ENCODE data around the gene VDAC2.
"Not testable (repeated sequence)": the region's sequence is repeated elsewhere in the genome, so short reads cannot be mapped to it uniquely, and the experiment has no call there.

VDAC2 gene

DNA sequence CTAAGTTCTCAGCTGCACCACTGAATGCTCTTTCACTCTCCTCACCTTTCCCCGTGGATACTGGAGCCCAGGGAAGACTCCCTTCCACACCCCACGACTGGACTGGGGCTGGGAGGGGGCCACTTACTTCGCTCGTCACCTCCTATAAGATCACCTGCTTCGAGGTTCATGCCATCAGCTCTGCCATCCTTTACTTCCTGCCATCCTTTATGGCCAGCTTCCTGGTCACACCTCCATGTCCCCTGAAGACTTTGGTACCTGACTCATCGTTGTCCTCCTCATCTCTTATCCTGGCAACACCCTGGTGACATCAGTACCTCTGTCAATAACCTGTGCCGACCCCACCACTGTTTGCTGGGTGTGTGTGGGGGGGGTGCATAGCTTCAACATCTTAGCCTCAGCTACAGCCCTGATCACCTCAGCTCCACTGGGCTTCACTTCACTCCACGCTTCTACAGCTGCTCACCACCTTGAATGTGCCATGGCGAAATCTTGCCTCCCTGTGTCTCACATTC is 8.7 kb upstream of the VDAC2 start:
- DNase-seq: no peak

GRCh38 chr10:75202321-75203045 is 8.1 kb upstream of the VDAC2 start:
- DNase-seq: no peak

DNA sequence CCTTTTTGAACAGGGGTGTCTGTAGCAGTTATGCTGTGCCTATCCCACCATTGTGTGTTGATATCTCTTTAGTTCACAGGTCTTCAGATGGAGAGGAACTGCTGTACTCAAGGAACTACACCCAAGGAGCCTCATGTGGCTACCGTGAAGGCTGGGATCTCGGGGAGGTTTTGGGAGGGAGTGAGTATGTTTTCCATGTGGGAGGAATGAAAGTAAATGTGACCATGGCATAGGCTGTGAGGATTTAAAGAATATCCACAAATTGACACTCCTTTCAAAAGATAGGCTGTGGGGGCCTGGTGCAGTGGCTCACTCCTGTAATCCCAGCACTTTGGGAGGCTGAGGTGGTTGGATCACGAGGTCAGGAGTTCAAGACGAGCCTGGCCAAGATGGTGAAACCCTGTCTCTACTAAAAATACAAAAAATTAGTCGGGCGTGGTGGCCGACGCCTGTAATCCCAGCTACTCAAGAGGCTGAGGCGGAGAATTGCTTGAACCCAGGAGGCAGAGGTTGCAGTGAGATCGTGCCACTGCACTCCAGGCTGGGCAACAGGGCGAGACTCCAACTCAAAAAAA is 7.5 kb upstream of the VDAC2 start:
- not testable (repeated sequence) for DNase-seq

DNA sequence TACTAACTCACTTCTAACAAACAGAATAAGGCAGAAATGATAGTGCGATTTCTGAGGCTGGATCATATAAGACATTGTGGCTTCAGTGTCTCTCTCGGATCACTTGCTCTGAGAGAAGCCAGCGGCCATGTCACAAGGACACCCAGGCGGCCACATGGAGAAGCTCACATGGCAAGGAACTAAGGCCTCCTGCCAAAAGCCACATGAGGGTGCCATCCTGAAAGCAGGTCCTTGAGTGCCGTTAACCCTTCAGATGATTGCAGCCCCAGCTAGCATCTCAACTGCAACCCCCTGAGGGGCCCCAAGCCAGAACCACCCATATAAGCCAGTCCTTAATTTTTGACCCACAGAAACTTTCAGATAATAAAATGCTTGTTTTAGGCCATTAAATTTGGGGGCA is 6.9 kb upstream of the VDAC2 start:
- DNase-seq: no peak

DNA sequence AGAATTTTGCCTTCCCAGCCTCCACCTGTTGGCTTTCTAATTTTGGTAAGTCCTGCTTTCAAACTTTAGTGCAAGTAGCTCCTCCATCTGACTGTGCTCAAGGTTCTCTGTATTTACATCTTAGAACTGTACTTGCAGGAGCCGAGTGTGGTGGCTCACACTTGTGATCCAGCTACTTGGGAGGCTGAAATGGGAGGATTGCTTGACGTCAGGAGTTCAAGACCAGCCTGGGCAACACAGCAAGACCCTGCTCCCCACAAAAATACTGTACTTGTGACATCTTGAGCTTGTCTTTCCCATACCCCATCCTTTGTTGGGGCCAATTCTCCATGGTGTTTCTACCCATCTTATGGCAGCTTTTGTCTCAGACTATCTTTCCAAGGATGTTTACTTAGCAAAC is 4.7 kb upstream of the VDAC2 start:
- DNase-seq: no peak

DNA sequence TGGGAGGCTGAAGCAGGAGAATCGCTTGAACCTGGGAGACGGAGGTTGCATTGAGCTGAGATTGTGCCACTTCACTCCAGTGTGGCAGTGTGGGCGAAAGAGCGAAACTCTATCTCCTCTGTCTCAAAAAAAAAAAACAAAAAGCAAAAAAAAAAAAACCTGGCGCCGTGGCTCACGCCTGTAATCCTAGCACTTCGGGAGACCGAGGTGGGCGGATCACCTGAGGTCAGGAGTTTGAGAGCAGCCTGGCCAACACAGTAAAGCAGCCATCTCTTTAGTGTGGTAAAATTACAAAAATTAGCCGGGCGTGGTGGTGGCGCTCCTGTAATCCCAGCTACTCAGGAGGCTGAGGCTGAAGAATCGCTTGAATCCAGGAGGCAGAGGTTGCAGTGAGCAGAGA is 4.0 kb upstream of the VDAC2 start:
- not testable (repeated sequence) for DNase-seq

DNA sequence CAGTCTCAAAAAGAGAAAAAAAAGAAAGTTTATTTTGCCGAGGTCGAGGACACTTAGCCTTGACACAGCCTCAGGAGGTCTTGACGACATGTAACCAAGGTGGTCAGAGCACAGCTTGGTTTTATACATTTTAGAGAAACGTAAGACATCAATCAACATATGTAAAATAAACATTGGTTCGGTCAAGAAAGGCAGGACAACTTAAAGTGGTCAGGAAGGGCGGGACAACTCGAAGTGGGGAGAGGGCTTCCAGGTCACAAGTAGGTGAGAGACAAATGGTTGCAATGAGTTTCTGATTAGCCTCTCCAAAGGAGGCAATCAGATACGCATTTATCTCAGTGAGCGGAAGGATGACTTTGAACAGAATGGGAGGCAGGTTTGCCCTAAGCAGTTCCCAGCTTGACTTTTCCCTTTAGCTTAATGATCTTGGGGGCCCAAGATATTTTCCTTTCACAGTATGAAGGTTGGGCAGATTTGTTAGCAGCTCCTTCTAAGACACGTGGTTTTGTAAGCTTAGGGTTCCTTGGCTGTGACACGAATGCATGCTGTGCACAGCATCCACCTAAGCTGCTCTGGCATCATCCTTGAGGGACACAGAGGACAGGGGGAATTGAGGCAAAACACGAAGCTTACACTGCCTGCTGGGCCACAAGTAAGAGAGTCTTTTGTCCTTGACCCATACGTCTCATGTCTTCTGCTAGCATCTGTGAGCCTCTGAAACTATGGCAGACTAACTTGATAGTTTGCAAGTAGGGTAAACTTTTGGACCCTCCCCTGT is 3.3 kb upstream of the VDAC2 start:
- no peak for DNase-seq

DNA sequence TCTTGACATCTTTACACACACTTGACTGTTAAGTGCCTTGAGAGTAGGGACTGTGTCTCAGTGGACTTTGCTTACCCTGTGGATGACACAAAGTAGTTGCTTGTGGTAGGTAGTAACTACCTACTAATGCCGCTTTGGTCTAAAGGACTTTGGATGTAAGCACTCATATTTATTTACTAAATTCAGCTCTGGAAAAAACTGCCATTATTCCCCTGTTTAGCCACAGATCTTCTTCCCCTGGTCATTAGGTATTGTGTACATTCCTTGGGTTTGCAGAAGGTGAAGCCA is 2.8 kb upstream of the VDAC2 start:
- no peak for DNase-seq

GRCh38 chr10:75208181-75208580 is 2.4 kb upstream of the VDAC2 start:
- no peak for DNase-seq

DNA sequence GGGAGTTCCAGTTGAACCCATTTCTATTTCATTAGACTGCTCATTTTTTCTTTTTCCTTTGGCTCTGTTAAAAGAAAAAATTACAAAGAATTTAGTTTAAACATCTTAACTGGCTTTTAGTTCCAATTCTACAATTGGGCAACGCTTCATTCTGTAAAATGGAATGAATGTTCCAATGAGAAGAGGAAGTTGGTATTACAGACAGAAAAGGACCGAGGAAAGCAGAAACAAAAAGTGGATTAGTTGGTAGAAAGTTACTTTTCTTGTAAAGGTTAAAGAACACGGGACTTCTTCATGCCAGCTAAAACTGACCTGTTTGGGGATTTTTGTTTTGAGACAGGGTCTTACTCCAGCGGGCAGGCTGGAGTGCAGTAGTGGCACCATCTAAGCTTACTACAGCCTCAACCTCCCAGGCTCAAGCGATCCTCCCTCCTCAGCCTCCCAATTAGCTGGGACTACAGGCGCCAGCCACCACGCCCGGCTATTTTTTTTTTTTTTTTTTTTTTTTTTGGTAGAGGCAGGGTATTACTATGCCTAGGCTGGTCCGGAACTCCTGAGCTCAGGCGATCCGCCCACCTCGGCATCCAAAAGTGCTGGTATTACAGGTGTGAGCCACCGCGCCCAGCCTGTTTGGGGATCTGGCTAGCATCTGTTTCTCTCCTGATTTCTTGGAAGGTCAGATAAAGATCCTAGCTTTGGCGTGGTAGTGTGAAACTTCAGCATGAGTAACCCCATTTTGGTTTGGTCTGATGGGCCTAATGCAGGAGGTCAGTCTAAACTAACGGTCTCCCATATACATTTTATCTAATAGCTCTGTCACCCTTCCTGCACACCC is 1.3 kb upstream of the VDAC2 start:
- DNase-seq: no peak

DNA sequence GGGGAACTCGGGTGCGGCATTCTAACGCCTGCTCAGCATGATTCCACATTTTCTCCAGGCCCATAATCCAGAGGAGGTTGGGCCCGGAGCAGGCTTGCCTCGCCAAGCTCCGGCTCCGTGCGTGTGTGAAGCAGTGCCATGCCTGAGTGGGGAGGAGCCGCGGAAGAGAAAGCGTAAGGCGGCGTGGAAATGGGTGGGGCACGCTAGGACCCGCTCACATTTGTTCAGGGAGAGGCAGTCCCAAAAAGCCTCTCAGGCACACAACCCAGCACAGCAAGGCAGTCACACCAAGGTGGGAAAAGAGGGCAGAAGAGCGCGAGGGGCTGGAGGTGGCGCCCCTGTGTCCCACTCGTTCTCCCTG is 695 bp upstream of the VDAC2 start:
- DNase-seq: peak; percentile 80

- peak; percentile 50 for DNase-seq
Observed at GRCh38 chr10:75211007-75211691, 553 bp downstream of the VDAC2 start.

GRCh38 chr10:75212343-75212742 is 1.7 kb downstream of the VDAC2 start:
- DNase-seq: no peak

- DNase-seq: no peak
Observed at GRCh38 chr10:75220274-75220673, 9.7 kb downstream of the VDAC2 start.

DNA sequence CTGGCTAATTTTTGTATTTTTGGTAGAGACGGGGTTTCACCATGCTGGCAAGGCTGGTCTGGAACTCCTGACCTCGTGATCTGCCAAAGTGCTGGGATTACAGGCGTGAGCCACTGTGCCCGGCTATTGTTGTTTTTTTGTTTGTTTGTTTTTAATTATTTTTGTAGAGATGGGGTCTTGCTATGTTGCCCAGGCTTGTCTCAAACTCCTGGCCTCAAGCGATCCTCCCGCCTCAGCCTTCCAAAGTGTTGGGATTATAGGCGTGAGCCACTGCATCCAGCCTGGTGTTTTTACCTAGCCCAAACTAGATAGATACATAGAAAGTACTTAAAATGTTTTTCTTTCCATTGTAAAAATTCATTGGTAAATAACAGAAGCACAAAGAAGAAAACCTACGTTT is 10.9 kb downstream of the VDAC2 start:
- DNase-seq: not testable (repeated sequence)

- DNase-seq: no peak
Observed at GRCh38 chr10:75223507-75223906, 12.9 kb downstream of the VDAC2 start.

DNA sequence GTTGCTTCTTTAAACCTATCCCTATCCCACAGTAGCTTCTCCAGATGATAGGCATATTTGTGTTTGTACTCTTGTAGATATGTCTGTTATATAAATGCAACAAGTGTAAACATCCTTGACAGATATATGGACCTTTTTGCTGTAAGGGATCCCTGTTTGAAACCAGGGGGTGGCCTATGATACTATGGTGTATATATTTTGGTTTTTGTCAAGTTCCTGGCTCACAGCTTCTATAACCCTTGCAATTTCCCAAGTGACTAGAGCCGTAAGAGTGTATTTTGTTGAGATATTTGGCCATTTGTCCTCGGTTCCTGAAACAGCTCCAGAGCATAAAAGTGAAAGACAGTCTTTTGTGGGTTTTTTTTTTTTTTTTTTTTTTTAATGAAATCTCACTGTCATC is 15.5 kb downstream of the VDAC2 start:
- no peak for DNase-seq

DNA sequence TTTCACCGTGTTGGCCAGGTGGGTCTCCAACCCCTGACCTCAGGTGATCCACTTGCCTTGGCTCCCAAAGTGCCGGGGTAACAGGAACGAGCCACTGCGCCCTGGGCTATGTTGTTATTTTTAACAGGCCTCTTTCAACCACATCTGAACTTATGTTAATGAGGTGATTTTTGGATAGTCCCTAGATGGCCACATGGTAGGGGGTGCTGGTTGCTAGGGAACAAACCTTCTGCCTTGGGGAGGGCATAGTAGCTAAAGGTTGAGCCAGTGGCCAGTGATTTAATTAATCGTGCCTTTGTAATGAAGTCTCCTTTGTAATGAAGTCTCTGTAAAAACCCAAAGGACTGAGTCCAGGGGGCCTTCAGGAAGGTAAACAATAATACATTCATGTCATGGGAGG is 16.1 kb downstream of the VDAC2 start:
- no peak for DNase-seq

DNA sequence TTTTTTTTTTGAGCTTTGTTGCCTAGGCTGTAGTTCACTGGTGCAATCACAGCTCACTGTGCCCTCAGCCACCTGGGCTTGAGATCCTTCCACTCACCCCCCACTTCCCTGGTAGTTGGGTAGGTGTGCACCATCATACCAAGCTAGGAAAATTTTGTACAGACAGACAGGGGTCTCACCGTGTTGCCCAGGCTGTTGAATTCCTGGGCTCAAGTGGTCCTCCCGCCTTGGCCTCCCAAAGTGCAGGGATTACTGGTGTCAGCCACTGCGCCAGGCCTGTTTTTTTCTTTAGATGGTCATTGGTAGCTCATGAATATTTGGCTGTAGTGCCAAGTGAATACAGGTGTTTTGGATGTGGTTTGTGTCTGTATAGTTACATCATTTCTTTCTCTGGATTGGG is 17.7 kb downstream of the VDAC2 start:
- DNase-seq: no peak

- no peak for DNase-seq
Observed at GRCh38 chr10:75228834-75229233, 18.2 kb downstream of the VDAC2 start.

DNA sequence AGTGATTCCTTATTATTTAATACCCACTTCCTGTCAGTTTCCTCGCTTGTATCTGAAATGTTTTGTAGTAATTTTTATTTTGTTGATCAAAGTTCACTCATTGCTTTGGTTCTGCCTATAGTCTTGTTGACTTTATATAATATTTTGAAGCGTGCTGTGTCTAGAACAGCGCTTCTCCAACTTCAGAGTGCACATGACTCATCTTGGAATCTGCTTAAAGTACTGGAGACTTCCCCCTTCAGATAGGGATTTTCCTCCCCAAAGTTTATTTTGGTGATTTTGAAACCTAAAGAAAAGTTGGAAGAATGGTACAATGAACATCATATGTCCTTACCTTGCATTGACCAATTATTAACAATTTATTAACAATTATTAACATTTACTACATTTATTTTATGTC is 19.4 kb downstream of the VDAC2 start:
- DNase-seq: no peak

GRCh38 chr10:75230600-75231038 is 20.0 kb downstream of the VDAC2 start:
- DNase-seq: peak; percentile 96
